Fibroblast of mammary gland (primary cell): Measurements from ENCODE around the gene CDH4.

Experiments
- DNase-seq: peaks from one replicate; pipeline ENCODE4 v3.0.0-alpha.2; 2010; ENCODE audit warnings: low read depth
- H3K4me3 ChIP-seq: 2 replicates; pipeline ENCODE4 v1.5.1; 2011; ENCODE audit warnings: low read depth, mild to moderate bottlenecking, low read length, moderate library complexity; ENCODE audit not compliant: control insufficient read depth
- TF ChIP-seq, protein P1 (sequence below): conservative IDR thresholded peaks from 2 replicates; pipeline ENCODE4 v1.5.1; 2011; ENCODE audit warnings: low read depth, low read length, inconsistent platforms; ENCODE audit not compliant: control insufficient read depth, insufficient read depth

CDH4 gene

DNA sequence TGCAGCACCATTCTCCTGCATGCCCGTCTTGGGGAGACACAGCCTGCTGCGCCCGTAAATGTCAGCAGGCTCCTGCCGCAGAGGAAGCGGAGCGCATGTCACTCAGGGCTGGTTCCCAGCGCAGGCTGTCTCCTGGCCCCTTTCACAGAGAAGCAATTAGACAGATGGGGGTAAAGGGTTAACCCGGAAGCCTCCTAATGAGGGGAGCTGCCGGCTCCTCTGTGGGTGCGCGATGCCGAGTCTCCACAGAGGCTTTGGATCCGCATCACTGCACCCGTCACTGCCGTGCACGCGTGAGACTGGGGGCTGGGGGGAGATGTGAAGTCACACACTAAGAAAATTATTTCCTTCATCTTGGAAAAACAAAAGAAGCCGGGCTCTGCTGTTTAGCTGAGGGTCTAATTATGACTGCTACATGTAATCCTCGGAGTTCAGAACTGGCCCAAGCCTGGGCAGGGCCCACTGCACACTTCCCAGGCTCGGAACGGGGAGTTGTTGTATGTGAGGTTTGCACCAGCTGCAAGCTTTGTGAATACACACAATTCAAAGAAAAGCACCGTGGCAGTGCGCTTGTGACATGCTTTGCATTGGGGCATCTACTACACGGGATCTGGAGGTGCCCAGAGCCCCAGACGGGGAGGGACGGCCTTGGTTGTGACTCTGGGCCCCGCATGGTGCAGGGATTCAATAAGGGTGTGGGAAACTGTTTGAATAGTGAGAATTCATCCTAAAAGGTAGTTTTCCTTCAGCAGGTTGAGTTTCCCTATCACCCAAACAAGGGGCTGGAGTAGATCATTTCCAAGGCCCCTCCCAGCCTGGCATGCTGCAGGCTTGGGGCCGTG, 482.1 kb downstream of the CDH4 start:
- TF ChIP-seq, protein P1, sequence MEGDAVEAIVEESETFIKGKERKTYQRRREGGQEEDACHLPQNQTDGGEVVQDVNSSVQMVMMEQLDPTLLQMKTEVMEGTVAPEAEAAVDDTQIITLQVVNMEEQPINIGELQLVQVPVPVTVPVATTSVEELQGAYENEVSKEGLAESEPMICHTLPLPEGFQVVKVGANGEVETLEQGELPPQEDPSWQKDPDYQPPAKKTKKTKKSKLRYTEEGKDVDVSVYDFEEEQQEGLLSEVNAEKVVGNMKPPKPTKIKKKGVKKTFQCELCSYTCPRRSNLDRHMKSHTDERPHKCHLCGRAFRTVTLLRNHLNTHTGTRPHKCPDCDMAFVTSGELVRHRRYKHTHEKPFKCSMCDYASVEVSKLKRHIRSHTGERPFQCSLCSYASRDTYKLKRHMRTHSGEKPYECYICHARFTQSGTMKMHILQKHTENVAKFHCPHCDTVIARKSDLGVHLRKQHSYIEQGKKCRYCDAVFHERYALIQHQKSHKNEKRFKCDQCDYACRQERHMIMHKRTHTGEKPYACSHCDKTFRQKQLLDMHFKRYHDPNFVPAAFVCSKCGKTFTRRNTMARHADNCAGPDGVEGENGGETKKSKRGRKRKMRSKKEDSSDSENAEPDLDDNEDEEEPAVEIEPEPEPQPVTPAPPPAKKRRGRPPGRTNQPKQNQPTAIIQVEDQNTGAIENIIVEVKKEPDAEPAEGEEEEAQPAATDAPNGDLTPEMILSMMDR, result no peak
- no peak for DNase-seq
- no peak overlapping the region for H3K4me3 ChIP-seq

DNA sequence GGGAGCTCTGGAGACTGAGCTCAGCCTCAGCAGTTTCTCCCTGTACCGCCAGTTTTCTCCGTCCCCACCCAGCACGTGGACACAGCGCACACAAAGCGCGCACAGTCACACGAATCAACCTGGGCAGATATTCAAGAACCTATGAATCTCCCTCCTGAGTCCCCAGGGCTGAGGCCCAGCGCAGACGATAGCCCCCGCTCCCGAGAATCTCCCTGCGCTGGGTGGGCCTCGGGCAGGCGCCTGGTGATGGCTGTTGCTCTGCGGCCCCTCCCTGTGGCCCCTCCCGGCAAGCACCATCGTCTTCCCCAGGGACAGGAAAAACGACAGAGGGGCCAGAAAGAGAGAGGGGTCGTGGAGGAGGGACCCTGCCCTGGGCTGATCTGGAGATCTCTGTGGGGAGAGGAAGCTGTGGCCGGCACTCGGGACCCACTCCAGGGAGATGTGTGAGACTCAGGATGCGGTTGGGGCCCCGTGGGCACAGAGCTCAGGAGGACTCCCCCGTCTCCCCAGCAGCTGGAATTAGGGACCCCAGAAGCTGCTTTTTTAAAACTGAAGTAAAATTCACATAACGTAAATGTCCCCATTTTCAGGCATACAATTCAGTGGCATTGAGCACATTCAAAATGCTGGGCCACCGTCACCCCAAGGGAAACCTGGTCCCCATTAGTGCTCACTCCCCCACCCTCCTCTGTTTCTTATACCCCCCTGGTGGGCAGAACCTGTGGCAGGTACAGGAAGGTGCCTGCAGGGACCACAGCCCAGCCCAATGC, 482.9 kb downstream of the CDH4 start:
- no peak overlapping the region for H3K4me3 ChIP-seq
- DNase-seq, result no peak
- TF ChIP-seq, protein P1, result no peak

DNA sequence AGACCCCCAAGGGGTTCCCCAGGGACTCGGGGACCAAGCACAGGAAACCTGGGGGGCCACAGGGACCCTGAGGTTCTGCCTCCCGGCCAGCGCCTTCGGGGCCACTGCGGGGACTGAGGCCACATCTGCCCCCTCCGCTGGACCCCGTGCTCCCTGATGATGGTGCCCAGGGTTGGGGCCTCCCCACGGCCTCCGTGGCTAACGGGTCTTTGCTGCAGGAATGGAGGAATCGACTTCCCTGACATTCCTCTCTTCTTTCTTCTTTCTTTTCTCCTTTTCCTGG, 483.4 kb downstream of the CDH4 start:
- no peak overlapping the region for H3K4me3 ChIP-seq
- TF ChIP-seq, protein P1, result no peak
- DNase-seq, result no peak

DNA sequence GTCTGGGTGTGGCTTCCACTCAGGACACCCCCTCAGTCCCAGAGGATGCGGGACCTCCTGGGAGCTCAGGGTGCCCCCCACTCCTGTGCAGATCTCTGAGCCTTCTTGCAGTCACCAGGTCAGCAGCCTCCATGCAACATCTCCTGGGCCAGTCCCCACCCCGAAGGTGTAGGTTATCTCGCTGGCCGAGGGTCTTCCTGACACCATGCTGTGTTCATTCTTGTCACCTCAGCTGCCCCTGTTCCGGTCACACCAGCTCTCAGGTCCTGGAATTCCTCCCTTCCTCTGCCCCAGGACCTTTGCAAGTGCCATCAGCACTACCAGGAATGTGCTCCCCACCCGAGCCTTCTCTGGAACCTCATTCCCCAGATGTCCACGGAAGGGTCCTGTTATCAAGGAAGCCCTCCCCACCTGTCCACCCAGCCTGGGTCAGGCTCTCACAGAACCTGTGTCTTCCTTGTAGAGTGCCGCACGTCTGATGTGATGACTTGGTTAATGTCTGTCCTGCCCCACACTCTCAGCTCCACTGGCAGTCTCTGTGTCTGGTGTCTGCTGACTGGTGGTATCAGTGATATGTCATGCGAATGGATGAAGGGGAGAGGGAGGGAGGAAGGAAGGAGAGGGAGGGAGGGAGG, 484.1 kb downstream of the CDH4 start:
- TF ChIP-seq, protein P1, result no peak
- no peak for DNase-seq

DNA sequence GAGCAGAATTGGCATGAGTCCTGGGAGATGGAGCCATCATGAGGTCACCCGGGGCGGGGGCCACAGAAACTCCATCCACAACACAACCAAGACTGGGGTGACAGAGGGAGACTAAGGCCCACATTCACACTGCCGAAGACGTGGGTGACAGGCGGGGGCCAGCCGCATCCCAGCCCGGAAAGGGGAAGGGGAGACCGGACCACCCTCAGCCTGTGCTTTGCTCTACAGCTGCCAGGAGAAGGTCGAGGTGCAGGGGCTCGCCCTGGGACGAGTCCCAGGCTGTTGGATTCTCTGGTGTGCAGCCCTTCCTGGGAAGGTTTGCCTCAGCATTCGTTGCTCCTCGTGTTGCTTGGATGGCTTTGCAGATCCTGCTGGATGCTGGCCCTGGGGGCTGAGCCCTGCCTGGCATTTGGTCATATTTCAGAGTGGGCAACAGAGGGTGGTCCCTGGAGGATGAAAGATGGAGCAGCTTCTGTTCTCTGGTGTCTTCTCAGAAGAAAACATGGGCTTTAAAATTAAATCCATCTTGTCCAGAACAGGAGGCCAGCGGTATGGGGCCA, 484.8 kb downstream of the CDH4 start:
- DNase-seq, result no peak
- H3K4me3 ChIP-seq, result no peak overlapping the region
- TF ChIP-seq, protein P1, result no peak

More for the DNA sequence above, 484.1 kb downstream of the CDH4 start:
- no peak overlapping the region for H3K4me3 ChIP-seq

DNA sequence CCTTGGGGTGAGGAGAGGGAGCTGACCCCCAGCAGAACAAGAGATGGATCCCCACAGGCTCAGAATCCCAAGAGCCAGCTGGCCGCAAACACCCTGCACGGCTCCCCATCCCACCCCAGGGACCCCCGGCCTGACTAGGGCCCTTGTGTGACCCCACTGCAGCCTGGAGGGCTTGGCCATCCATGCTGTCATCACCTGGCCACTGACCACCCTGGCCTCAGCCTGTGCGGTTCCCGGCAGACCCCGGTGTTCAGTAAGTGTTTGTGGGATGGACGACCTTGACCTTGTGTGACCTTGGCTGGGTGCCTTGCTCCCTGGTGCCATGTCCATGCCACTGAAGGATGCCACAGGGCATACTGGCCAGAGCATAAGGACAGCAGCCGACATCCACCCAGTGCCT, 485.3 kb downstream of the CDH4 start:
- DNase-seq, result no peak
- TF ChIP-seq, protein P1, result no peak

More for the DNA sequence above, 485.3 kb downstream of the CDH4 start:
- H3K4me3 ChIP-seq, result no peak overlapping the region
